Jurkat, Clone E6-1 (cell line): ENCODE data around the gene COL6A3.

Experiments used
- DNase-seq: peaks from one replicate; pipeline ENCODE4 v3.0.0-alpha.2; 2011; ENCODE audit warnings: low read depth, low spot score
- H3K4me3 ChIP-seq: 2 replicates; pipeline ENCODE4 v1.5.1; 2011; ENCODE audit warnings: mild to moderate bottlenecking, low read length, control low read depth, moderate library complexity

The COL6A3 gene

GRCh38 chr2:237397072-237397471, 16.9 kb downstream of the COL6A3 start:
- H3K4me3 ChIP-seq = no peak overlapping the region
- DNase-seq = no peak

DNA sequence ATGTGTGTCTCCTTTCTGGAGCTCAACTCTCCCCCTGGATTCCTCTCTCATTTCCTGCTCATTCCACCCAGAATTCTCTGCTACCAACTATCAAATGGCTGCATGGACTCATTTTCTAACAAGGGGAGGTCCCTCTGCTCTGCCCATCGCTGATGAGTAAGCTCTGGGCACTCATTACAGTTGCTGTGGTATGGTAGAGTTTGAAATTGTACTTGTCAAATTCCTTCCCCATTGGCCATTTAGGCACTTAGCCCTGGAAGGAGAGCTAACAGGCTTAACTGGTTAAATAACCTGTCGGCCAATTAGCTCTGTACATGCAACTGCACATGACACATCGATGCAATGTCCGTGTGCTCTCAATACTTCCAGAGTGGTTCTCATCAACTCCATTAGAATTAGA, 20.4 kb downstream of the COL6A3 start:
- no peak overlapping the region for H3K4me3 ChIP-seq
- no peak for DNase-seq

DNA sequence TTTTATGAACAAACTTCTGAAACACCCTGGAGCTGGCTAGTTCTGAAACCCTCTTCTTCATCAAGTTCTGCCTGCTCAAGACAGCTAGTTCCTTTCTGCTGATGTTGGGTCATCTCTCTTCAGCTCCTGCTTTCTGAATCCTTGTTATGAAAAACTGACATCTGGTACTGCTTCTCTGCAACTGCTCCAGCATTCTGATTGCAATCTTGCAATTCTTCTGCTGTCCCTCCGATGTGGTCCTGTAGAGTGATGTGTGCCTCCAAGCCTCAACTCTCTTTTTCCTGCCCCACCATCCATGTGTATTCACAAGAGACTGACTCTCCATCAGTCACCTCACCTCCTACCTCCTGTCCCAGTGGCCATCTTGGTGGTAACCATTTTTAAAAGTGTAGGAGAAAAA, 21.8 kb downstream of the COL6A3 start:
- DNase-seq = no peak
- no peak overlapping the region for H3K4me3 ChIP-seq

DNA sequence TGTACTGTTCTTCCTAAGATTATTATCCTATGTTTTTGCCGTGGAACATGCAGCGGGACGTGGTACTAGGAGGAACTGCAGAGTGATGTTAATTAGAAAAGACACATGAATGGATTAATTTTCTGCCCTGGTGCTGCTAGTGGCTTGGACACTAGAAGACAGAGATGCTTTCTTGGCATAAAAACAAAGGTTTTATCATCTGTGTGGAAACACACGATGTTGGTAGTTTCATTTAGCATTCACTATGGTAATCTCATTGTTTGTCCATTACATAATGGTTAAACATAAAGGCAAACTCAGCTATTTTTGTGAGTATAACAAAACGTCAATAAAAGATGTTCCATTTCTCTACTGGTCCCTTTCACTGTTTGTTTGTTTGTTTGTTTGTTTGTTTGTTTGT, 22.8 kb downstream of the COL6A3 start:
- DNase-seq = no peak

DNA sequence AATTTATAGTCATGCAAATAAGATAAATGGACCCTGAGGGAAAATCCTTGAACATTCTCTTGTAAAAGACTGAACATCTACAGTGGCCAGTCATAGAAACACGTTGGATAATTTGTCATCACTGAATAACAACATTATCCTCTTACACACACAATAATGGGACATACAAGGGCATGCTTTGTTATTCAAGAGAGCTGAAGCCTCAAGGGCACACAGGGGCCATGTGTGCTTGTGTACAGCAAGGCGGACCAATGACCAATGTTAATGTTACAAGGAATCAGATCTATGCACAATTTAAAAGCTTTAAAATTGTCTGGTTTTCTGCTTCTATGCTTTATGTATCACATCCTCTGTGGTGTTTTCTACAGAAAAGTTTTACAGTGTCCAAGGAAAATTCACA, 23.7 kb downstream of the COL6A3 start:
- no peak overlapping the region for H3K4me3 ChIP-seq
- no peak for DNase-seq

More for the DNA sequence above, 22.8 kb downstream of the COL6A3 start:
- H3K4me3 ChIP-seq = no peak overlapping the region

- H3K4me3 ChIP-seq = no peak overlapping the region
- DNase-seq = no peak
Measured at GRCh38 chr2:237389831-237390230, 24.1 kb downstream of the COL6A3 start.

- H3K4me3 ChIP-seq = no peak overlapping the region
- no peak for DNase-seq
Measured at GRCh38 chr2:237388036-237388435, 25.9 kb downstream of the COL6A3 start.

DNA sequence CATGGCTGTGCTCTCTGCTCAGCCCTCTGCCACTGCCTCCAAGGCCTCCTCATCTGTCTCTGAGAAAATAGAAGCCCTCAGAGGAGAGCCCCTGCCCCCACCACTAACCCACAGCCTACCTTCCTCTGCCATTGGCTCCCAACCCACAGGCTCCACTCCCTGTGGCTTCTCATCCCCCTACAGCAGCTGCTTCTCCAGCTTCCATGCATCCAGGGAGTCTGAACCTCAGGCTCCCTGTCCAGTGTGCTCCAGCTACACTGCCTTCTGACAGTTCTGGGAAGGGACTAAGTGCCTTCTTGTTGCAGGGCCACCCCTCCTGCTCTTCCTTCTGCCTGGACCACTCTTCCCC, 29.3 kb downstream of the COL6A3 start:
- DNase-seq = no peak
- no peak overlapping the region for H3K4me3 ChIP-seq

- H3K4me3 ChIP-seq = no peak overlapping the region
- no peak for DNase-seq
Measured at GRCh38 chr2:237383991-237384671, 29.8 kb downstream of the COL6A3 start.

- H3K4me3 ChIP-seq = no peak overlapping the region
- no peak for DNase-seq
Measured at GRCh38 chr2:237380768-237381167, 33.2 kb downstream of the COL6A3 start.

GRCh38 chr2:237379636-237380035, 34.3 kb downstream of the COL6A3 start:
- no peak overlapping the region for H3K4me3 ChIP-seq
- no peak for DNase-seq

DNA sequence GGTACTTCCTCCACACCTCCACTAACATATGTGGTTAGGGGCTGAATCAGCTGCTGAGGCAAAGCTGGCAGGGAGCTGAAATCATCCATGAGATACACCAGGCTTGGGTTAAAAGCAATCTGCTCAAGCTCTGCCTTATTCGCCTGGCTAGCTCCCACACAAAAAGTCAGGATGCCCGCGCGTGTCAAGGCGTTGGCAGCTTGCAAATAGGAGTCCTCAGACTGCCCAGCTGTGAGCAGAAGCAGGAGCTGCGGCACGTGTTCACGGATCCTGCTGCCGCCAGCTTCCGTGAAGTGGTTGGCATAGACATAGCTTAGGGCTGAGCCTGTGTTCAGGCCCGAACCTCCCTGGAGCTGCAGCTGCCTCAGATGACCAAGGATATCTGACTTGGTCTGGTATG, 35.3 kb downstream of the COL6A3 start:
- no peak for DNase-seq
- H3K4me3 ChIP-seq = no peak overlapping the region

GRCh38 chr2:237374284-237375060, 39.5 kb downstream of the COL6A3 start:
- H3K4me3 ChIP-seq = no peak overlapping the region
- no peak for DNase-seq

DNA sequence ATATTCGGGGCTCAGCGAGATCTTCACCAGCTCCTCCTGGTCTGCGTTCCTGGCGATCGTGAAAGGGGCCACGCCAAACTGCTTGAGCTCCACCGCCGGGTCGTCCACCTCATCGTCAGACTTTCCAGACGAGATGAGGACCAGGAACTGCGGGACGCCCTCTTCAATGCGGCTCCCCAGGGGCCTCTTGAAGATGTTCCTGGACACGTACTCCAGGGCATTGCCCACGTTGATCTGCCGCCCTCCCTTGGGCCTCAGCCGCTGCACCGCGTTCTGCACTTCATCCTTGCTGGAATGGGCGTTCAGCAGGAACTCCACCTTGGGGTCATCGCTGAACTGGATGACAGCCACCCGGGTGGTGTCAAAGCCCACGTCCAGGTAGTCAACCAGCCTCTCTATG, 42.1 kb downstream of the COL6A3 start:
- no peak for DNase-seq
- H3K4me3 ChIP-seq = no peak overlapping the region

GRCh38 chr2:237365671-237366070, 48.3 kb downstream of the COL6A3 start:
- no peak overlapping the region for H3K4me3 ChIP-seq
- no peak for DNase-seq

DNA sequence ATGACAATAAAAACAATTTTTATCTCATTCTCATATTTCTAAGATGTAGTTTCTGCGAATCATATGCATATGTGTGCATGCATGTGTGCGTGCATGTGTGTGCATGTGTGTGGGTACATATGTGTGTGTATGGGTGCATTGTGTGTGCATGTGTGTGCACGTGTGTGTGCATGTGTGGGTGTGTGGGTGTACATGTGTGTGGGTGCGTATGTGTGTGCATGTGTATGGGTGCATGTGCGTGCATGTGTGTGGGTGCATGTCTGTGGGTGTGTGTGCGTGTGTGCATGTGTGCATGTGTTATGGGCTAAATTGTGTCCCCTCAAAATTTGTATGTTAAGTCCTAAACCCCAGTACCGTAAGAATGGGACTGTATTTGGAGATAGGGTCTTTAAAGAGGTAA, 49.3 kb downstream of the COL6A3 start:
- DNase-seq = no peak
- no peak overlapping the region for H3K4me3 ChIP-seq

- no peak for DNase-seq
- H3K4me3 ChIP-seq = no peak overlapping the region
Measured at GRCh38 chr2:237361194-237362004, 52.6 kb downstream of the COL6A3 start.

GRCh38 chr2:237359894-237360780, 53.8 kb downstream of the COL6A3 start:
- no peak overlapping the region for H3K4me3 ChIP-seq
- no peak for DNase-seq

GRCh38 chr2:237359518-237359840, 54.5 kb downstream of the COL6A3 start:
- H3K4me3 ChIP-seq = no peak overlapping the region
- no peak for DNase-seq
